ENCODE results near the gene C1orf122. TPM values are rescaled to one million over a fixed set of nuclear protein-coding genes. Genes with fewer than 3 reads are reported as not detected.

Gene C1orf122
- total RNA-seq, 1 experiment from 2014 or later: 77.2 TPM

- ATAC-seq: peak; percentile 75
- Histone ChIP-seq H3K4me1 (ENCODE audit: control insufficient read depth, insufficient read depth, low read length) (0 out of 2 replicates have a peak, but pooled peaks cover 2% of the 10 kb centered on the region), H3K27me3 (ENCODE audit: control insufficient read depth, insufficient read depth, low read length) (no peaks in the 10 kb centered on the region), H3K9me3 (ENCODE audit: control insufficient read depth, insufficient read depth, low read depth, low read length) (no peaks in the 10 kb centered on the region), H3K27ac (ENCODE audit: low read length) (no peak overlapping the region), H3K36me3 (ENCODE audit: control insufficient read depth, insufficient read depth, low read length) (no peaks in the 10 kb centered on the region), H3K4me3 (ENCODE audit: low read depth in 2 of 2, low read length in 2 of 2) (peak overlapping the region; percentile 54 to 60)
- no TSS peak for BruUV-seq (replicated peaks)
- intact Hi-C loops (cut with micrococcal nuclease; ENCODE audit: unreplicated experiment) (no loop called here), in situ Hi-C loops (cut with HindIII; ENCODE audit: low pct_unique_long_range_greater_than_20kb, low sequenced_read_pairs) (no loop called here)
- CTCF ChIA-PET: no interaction called here
- no peak for DNase-seq (ENCODE audit: low read depth, low spot score)
- TF ChIP-seq, protein P1, sequence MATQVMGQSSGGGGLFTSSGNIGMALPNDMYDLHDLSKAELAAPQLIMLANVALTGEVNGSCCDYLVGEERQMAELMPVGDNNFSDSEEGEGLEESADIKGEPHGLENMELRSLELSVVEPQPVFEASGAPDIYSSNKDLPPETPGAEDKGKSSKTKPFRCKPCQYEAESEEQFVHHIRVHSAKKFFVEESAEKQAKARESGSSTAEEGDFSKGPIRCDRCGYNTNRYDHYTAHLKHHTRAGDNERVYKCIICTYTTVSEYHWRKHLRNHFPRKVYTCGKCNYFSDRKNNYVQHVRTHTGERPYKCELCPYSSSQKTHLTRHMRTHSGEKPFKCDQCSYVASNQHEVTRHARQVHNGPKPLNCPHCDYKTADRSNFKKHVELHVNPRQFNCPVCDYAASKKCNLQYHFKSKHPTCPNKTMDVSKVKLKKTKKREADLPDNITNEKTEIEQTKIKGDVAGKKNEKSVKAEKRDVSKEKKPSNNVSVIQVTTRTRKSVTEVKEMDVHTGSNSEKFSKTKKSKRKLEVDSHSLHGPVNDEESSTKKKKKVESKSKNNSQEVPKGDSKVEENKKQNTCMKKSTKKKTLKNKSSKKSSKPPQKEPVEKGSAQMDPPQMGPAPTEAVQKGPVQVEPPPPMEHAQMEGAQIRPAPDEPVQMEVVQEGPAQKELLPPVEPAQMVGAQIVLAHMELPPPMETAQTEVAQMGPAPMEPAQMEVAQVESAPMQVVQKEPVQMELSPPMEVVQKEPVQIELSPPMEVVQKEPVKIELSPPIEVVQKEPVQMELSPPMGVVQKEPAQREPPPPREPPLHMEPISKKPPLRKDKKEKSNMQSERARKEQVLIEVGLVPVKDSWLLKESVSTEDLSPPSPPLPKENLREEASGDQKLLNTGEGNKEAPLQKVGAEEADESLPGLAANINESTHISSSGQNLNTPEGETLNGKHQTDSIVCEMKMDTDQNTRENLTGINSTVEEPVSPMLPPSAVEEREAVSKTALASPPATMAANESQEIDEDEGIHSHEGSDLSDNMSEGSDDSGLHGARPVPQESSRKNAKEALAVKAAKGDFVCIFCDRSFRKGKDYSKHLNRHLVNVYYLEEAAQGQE (IDR thresholded peaks at IDR 0.05; ENCODE audit: insufficient read depth in 1 of 2, low read depth in 2 of 2, low read length in 1 of 2): no peak
- TF ChIP-seq SIN3A (IDR thresholded peaks at IDR 0.05; ENCODE audit: borderline replicate concordance, insufficient read depth, low read depth, low read length) (no peak), POLR2AphosphoS5 (IDR thresholded peaks at IDR 0.05; ENCODE audit: low read depth, low read length) (no peak), CTCF (IDR thresholded peaks at IDR 0.05) (no peak), TCF7L2 (IDR thresholded peaks at IDR 0.05; ENCODE audit: low read depth, low read length) (no peak)
- POLR2A ChIA-PET: no interaction called here
Observed at GRCh38 chr1:37794372-37795339, 12.9 kb upstream of the C1orf122 start.

DNA sequence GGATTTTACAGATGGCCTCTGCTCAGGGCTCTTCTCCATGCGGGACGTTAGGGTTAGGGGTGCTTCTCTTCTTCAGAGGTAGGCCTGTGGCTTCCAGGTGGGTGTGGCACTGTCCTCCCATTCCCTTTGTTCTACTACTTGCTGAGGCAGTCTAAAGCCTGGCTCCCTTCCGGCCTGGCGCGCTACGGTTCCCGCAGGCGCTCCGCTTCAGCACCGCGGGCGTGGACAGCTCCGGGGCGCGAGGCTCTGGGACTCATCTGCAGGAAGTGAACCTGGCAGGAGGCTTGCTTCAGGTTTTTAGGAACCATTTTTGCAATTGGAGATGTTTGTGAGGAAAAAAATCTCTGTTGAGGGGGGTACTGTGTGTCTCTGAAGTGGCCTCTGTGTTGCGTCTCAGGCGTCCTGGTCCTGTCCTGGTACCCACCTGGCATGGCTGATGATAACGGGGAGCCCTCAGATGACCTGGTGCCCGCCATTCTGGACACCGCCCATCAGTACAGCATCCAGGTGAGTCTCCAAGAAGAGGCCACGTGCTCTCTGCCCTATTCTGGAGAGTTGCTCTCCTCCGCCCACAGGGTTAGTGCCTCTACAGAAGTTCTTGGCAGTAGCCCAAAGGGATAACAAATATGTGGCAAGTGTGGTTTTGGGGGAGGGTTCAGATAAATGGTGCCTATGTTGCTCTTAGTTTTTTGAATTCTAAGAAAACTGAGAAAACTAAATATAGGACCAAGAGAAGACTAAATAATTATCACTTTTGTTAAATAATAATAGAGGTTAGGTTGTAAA, 12.1 kb upstream of the C1orf122 start:
- Histone ChIP-seq H3K36me3 (ENCODE audit: control insufficient read depth, insufficient read depth, low read length) (no peaks in the 10 kb centered on the region), H3K4me3 (ENCODE audit: low read depth in 2 of 2, low read length in 2 of 2) (peak overlapping the region; percentile 54 to 60), H3K4me1 (ENCODE audit: control insufficient read depth, insufficient read depth, low read length) (0 out of 2 replicates have a peak, but pooled peaks cover 2% of the 10 kb centered on the region), H3K9me3 (ENCODE audit: control insufficient read depth, insufficient read depth, low read depth, low read length) (no peaks in the 10 kb centered on the region), H3K27ac (ENCODE audit: low read length) (no peak overlapping the region), H3K27me3 (ENCODE audit: control insufficient read depth, insufficient read depth, low read length) (no peaks in the 10 kb centered on the region)
- BruUV-seq (replicated peaks): no TSS peak
- POLR2A ChIA-PET: no interaction called here
- intact Hi-C loops (cut with micrococcal nuclease; ENCODE audit: unreplicated experiment) (no loop called here), in situ Hi-C loops (cut with HindIII; ENCODE audit: low pct_unique_long_range_greater_than_20kb, low sequenced_read_pairs) (no loop called here)
- TF ChIP-seq SIN3A (IDR thresholded peaks at IDR 0.05; ENCODE audit: borderline replicate concordance, insufficient read depth, low read depth, low read length) (peak; percentile 58; the same call in 1 of the 2 replicates), CTCF (IDR thresholded peaks at IDR 0.05) (no peak)
- TF ChIP-seq, protein P1 (IDR thresholded peaks at IDR 0.05; ENCODE audit: insufficient read depth in 1 of 2, low read depth in 2 of 2, low read length in 1 of 2): peak; percentile 97 to 98
- ATAC-seq (no peak), DNase-seq (ENCODE audit: low read depth, low spot score) (no peak)
- CTCF ChIA-PET: no interaction called here

Measured in Panc1 (cell line).